Loucy (cell line): ENCODE results near the gene CABP7.

Experiments used
- H2AFZ ChIP-seq: fragments of 200-600 bp; sonication (generic); 2 replicates; pipeline ENCODE4 v1.6.0; 2016; ENCODE audit warnings: antibody characterized with exemption, mild to moderate bottlenecking, low read length, moderate library complexity
- H3F3A ChIP-seq: fragments of 200-600 bp; 2 replicates; pipeline ENCODE4 v1.6.0; 2016; ENCODE audit warnings: antibody characterized with exemption, low read depth, mild to moderate bottlenecking
- H3K27me3 ChIP-seq: fragments of 200-600 bp; sonication (generic); 2 replicates; pipeline ENCODE4 v1.6.1; 2014; ENCODE audit warnings: low read length, mild to moderate bottlenecking; ENCODE audit not compliant: insufficient read depth, poor library complexity, severe bottlenecking
- H3K36me3 ChIP-seq: fragments of 200-600 bp; sonication (generic); 2 replicates; pipeline ENCODE4 v1.6.1; 2016; ENCODE audit warnings: low read length; ENCODE audit not compliant: insufficient read depth
- H3K4me1 ChIP-seq: fragments of 200-600 bp; sonication (generic); 2 replicates; pipeline ENCODE4 v1.5.1; 2014; ENCODE audit warnings: low read length, mild to moderate bottlenecking; ENCODE audit not compliant: insufficient read depth, poor library complexity, severe bottlenecking
- H3K4me2 ChIP-seq: fragments of 200-600 bp; sonication (generic); 2 replicates; pipeline ENCODE4 v1.6.0; 2014; ENCODE audit warnings: antibody characterized with exemption, low read length, low read depth, mild to moderate bottlenecking; ENCODE audit not compliant: poor library complexity, severe bottlenecking
- H3K4me3 ChIP-seq: fragments of 200-600 bp; sonication (generic); 2 replicates; pipeline ENCODE4 v1.5.1; 2014; ENCODE audit warnings: low read length, mild to moderate bottlenecking, mixed read lengths; ENCODE audit not compliant: poor library complexity, severe bottlenecking
- H3K79me2 ChIP-seq: fragments of 200-600 bp; sonication (generic); 2 replicates; pipeline ENCODE4 v1.6.1; 2014; ENCODE audit warnings: low read length; ENCODE audit not compliant: insufficient read depth
- H3K9ac ChIP-seq: fragments of 200-600 bp; sonication (generic); 2 replicates; pipeline ENCODE4 v1.6.0; 2014; ENCODE audit warnings: mild to moderate bottlenecking, low read depth, low read length, moderate library complexity; ENCODE audit not compliant: poor library complexity, severe bottlenecking
- H3K9me2 ChIP-seq: fragments of 200-600 bp; sonication (generic); replicated peaks from 2 replicates; pipeline ENCODE4 v1.6.1; 2016; ENCODE audit warnings: low read depth, low read length, mixed read lengths
- H3K9me3 ChIP-seq: fragments of 200-600 bp; sonication (generic); 2 replicates; pipeline ENCODE4 v1.6.1; 2014; ENCODE audit warnings: mild to moderate bottlenecking, antibody characterized with exemption, low read length, low read depth; ENCODE audit not compliant: insufficient read depth
- H4K20me1 ChIP-seq: fragments of 200-600 bp; sonication (generic); 2 replicates; pipeline ENCODE4 v1.6.0; 2014; ENCODE audit warnings: antibody characterized with exemption, low read length, mild to moderate bottlenecking; ENCODE audit not compliant: insufficient read depth, poor library complexity, severe bottlenecking
- EZH2phosphoT487 ChIP-seq: fragments of 200-600 bp; IDR thresholded peaks from 2 replicates; pipeline ENCODE4 v1.6.1; 2018; ENCODE audit warnings: antibody characterized with exemption, mild to moderate bottlenecking, moderate library complexity, borderline replicate concordance
- TF ChIP-seq, protein P1 (sequence below): fragments of 200-600 bp; sonication (generic); conservative IDR thresholded peaks from 2 replicates; pipeline ENCODE4 v1.5.1; 2014; ENCODE audit warnings: mild to moderate bottlenecking, antibody characterized with exemption, low read length

The CABP7 gene

DNA sequence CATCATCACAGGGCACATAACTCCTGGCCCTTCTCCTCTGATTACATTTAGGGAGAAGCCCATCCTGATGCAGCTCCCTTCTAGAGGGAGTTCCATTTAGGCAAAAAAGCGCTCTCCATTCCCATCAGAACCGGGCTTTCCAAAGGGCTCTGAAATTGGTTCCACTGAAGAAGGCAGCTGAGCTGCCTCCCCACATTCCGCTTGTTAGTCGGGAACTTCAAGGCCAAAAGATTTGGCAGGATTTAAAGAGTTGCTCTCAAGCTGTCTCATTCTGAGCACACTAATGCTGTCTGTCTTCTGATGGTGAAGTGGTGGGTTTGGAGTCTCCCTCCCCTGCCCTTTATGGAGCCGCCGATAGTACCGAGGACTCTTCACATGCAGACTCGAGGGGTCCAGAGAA is 26.6 kb upstream of the CABP7 start:
- H3K4me2 ChIP-seq = no peak overlapping the region
- no peaks in the 10 kb centered on the region for H3K9me2 ChIP-seq

DNA sequence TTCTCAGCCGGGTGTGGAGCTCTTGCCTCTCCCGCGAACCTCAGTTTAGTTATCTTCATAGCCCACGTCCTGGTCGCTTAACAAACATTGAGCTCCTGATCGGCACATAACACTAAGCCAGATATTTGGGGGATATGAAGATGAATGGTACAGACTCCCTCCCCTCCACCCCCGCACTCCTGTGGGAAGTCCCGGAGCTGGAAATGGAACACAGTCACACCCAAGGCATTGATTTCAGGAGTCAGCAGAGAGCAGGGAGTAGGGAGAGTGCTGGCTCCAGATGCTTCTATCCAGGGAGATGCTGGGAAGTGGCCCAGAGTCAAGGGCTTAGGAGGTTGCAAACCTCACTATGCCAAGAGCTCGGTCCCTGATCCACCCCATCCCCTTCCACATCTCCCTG is 26.1 kb upstream of the CABP7 start:
- H3K36me3 ChIP-seq = peaks cover 53% of the 10 kb centered on the region; the same call in 1 of the 2 replicates
- H2AFZ ChIP-seq = no peak overlapping the region
- H3K79me2 ChIP-seq = no peaks in the 10 kb centered on the region
- no peaks in the 10 kb centered on the region for H3K9me3 ChIP-seq
- no peak overlapping the region for H3K9ac ChIP-seq
- H3F3A ChIP-seq = no peaks in the 10 kb centered on the region
- H4K20me1 ChIP-seq = no peaks in the 10 kb centered on the region
- H3K4me1 ChIP-seq = no peaks in the 10 kb centered on the region
- H3K27me3 ChIP-seq = no peaks in the 10 kb centered on the region
- H3K4me2 ChIP-seq = no peak overlapping the region
- no peaks in the 10 kb centered on the region for H3K9me2 ChIP-seq
- TF ChIP-seq, protein P1, sequence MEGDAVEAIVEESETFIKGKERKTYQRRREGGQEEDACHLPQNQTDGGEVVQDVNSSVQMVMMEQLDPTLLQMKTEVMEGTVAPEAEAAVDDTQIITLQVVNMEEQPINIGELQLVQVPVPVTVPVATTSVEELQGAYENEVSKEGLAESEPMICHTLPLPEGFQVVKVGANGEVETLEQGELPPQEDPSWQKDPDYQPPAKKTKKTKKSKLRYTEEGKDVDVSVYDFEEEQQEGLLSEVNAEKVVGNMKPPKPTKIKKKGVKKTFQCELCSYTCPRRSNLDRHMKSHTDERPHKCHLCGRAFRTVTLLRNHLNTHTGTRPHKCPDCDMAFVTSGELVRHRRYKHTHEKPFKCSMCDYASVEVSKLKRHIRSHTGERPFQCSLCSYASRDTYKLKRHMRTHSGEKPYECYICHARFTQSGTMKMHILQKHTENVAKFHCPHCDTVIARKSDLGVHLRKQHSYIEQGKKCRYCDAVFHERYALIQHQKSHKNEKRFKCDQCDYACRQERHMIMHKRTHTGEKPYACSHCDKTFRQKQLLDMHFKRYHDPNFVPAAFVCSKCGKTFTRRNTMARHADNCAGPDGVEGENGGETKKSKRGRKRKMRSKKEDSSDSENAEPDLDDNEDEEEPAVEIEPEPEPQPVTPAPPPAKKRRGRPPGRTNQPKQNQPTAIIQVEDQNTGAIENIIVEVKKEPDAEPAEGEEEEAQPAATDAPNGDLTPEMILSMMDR = no peak
- TF ChIP-seq EZH2phosphoT487 = no peak
- H3K4me3 ChIP-seq = no peak overlapping the region

More for the DNA sequence above, 26.6 kb upstream of the CABP7 start:
- H3K9me3 ChIP-seq = no peaks in the 10 kb centered on the region
- TF ChIP-seq EZH2phosphoT487 = no peak
- TF ChIP-seq, protein P1 = no peak
- H3K4me3 ChIP-seq = no peak overlapping the region
- H4K20me1 ChIP-seq = no peaks in the 10 kb centered on the region
- H3K9ac ChIP-seq = no peak overlapping the region
- H3K27me3 ChIP-seq = no peaks in the 10 kb centered on the region
- H3K79me2 ChIP-seq = no peaks in the 10 kb centered on the region
- peaks cover 52% of the 10 kb centered on the region; the same call in 1 of the 2 replicates for H3K36me3 ChIP-seq
- H3F3A ChIP-seq = no peaks in the 10 kb centered on the region
- H2AFZ ChIP-seq = no peak overlapping the region
- no peaks in the 10 kb centered on the region for H3K4me1 ChIP-seq

- Histone ChIP-seq H3K36me3 (peaks cover 48% of the 10 kb centered on the region; the same call in 1 of the 2 replicates), H3K9me2 (no peaks in the 10 kb centered on the region), H4K20me1 (no peaks in the 10 kb centered on the region), H3K9me3 (no peaks in the 10 kb centered on the region), H3K4me1 (no peaks in the 10 kb centered on the region), H3K4me2 (no peak overlapping the region), H3K27me3 (no peaks in the 10 kb centered on the region), H2AFZ (no peak overlapping the region), H3K4me3 (no peak overlapping the region), H3F3A (no peaks in the 10 kb centered on the region), H3K9ac (no peak overlapping the region), H3K79me2 (no peaks in the 10 kb centered on the region)
- TF ChIP-seq, protein P1 = no peak
- TF ChIP-seq EZH2phosphoT487 = no peak
These were observed 24.5 kb upstream of the CABP7 start for GRCh38 chr22:29695129-29695926.
